HCT116 (cell line): ENCODE measurements around the gene GBGT1. TPM values are rescaled to one million over a fixed set of nuclear protein-coding genes. Genes with fewer than 3 reads are reported as not detected.

Source experiments
- ATAC-seq: fragments of 200-7000 bp; cut with Tn5 transposase; 2 replicates; pipeline ENCODE4 v1.9.1; 2020; ENCODE audit warnings: mild to moderate bottlenecking, moderate library complexity
- BruUV-seq: library from RNA; stranded (reverse); fragments of 400-500 nt; replicated peaks from 2 replicates; lab custom pipeline; 2021; lab: Mats Ljungman, UMichigan
- CTCF ChIA-PET: fragments of 300-600 bp; sonication (Branson Sonifier 250); formaldehyde crosslinking; loops from one replicate; lab custom pipeline; 2021; ENCODE audit warnings: antibody characterized with exemption; lab: Charles Lee
- POLR2A ChIA-PET: fragments of 300-600, 350-600 bp; sonication (Branson Sonifier 250); formaldehyde crosslinking; loops from one replicate; lab custom pipeline; 2021; ENCODE audit warnings: antibody characterized with exemption; lab: Charles Lee
- RAD21 ChIA-PET, 2 experiments: fragments of 300-600 bp; sonication (Branson Sonifier 250); formaldehyde crosslinking; loops; one replicate each; lab custom pipeline; 2023; ENCODE audit warnings: low total read pairs in 2 of 2; ENCODE audit not compliant: uncharacterized antibody in 2 of 2, unreplicated experiment in 2 of 2, low non-redundant PET in 1 of 2; lab: Charles Lee
- DNase-seq: peaks from one replicate; pipeline ENCODE4 v3.0.0-alpha.2; 2010; ENCODE audit warnings: low read depth, low spot score
- H2AFZ ChIP-seq: fragments of 200-600 bp; shearing (Covaris generic), sonication (generic); 2 replicates; pipeline ENCODE4 v1.6.1; 2017; ENCODE audit warnings: low read depth, mixed run types, mixed read lengths, antibody characterized with exemption, low read length; ENCODE audit not compliant: poor library complexity, severe bottlenecking
- H3K27ac ChIP-seq: 2 replicates; pipeline ENCODE4 v1.5.1; 2012; ENCODE audit warnings: low read depth, low read length
- H3K27me3 ChIP-seq: fragments of 200-600 bp; sonication (generic); 2 replicates; pipeline ENCODE4 v1.6.1; 2016; ENCODE audit warnings: mixed run types, low read length, mixed read lengths; ENCODE audit not compliant: insufficient read depth
- H3K36me3 ChIP-seq, 2 experiments: fragments of 200-500 bp in 1 of 2; fragments of 200-600 bp in 1 of 2; sonication (Bioruptor generic) in 1 of 2; sonication (generic) in 1 of 2; 2 replicates each; pipeline versions ENCODE4 v1.5.1 to v1.6.1; 2014 to 2016; ENCODE audit warnings: low read length in 2 of 2, inconsistent platforms in 1 of 2, mixed read lengths in 1 of 2, mixed run types in 1 of 2; ENCODE audit not compliant: insufficient read depth in 2 of 2, control insufficient read depth in 1 of 2
- H3K4me1 ChIP-seq, 2 experiments: fragments of 200-600 bp in 1 of 2; sonication (generic) in 1 of 2; 2 replicates each; pipeline versions ENCODE4 v1.5.1 to v1.6.1; 2012 to 2017; ENCODE audit warnings: low read length in 2 of 2, inconsistent platforms in 1 of 2, mild to moderate bottlenecking in 1 of 2, mixed read lengths in 1 of 2, mixed run types in 1 of 2, moderate library complexity in 1 of 2; ENCODE audit not compliant: insufficient read depth in 2 of 2, control insufficient read depth in 1 of 2
- H3K4me2 ChIP-seq: fragments of 200-600 bp; sonication (generic); 2 replicates; pipeline ENCODE4 v1.6.1; 2017; ENCODE audit warnings: mixed run types, low read length, mixed read lengths
- H3K4me3 ChIP-seq, 2 experiments: fragments of 200-600 bp in 1 of 2; sonication (generic) in 1 of 2; replicated peaks in 1 of 2; 2 replicates each; pipeline ENCODE4 v1.5.1; 2011 to 2016; ENCODE audit warnings: low read length in 2 of 2, control low read depth in 1 of 2, low read depth in 1 of 2, mild to moderate bottlenecking in 1 of 2, mixed read lengths in 1 of 2, mixed run types in 1 of 2
- H3K79me2 ChIP-seq: fragments of 200-600 bp; sonication (generic); 2 replicates; pipeline ENCODE4 v1.6.1; 2017; ENCODE audit warnings: mild to moderate bottlenecking, mixed run types, low read length, moderate library complexity, mixed read lengths; ENCODE audit not compliant: insufficient read depth
- H3K9ac ChIP-seq: fragments of 200-600 bp; sonication (generic); 2 replicates; pipeline ENCODE4 v1.6.1; 2016; ENCODE audit warnings: low read length, mixed read lengths
- H3K9me2 ChIP-seq: fragments of 200-600 bp; sonication (generic), shearing (Covaris generic); 2 replicates; pipeline ENCODE4 v1.6.1; 2017; ENCODE audit warnings: mixed run types, mild to moderate bottlenecking, moderate library complexity; ENCODE audit not compliant: insufficient read depth
- H3K9me3 ChIP-seq, 2 experiments: fragments of 200-500 bp in 1 of 2; fragments of 200-600 bp in 1 of 2; sonication (Bioruptor generic) in 1 of 2; sonication (generic) in 1 of 2; 2 replicates each; pipeline ENCODE4 v1.6.1; 2014 to 2017; ENCODE audit warnings: low read length in 2 of 2, mixed read lengths in 2 of 2, inconsistent platforms in 1 of 2, low read depth in 1 of 2, mild to moderate bottlenecking in 1 of 2, mixed run types in 1 of 2, moderate library complexity in 1 of 2; ENCODE audit not compliant: control insufficient read depth in 1 of 2, insufficient read depth in 1 of 2
- H4K20me1 ChIP-seq: fragments of 200-600 bp; sonication (generic), shearing (Covaris generic); 2 replicates; pipeline ENCODE4 v1.6.1; 2017; ENCODE audit warnings: mixed run types, mild to moderate bottlenecking, moderate library complexity; ENCODE audit not compliant: insufficient read depth
- CEBPB ChIP-seq: IDR thresholded peaks from 2 replicates; pipeline ENCODE4 v1.6.1; 2012; ENCODE audit warnings: low read depth
- CTCF ChIP-seq, 3 experiments: fragments of 200-600 bp in 1 of 3; sonication (generic) in 1 of 3; IDR thresholded peaks in 2 of 3; conservative IDR thresholded peaks in 1 of 3; 2 replicates each; pipeline ENCODE4 v1.5.1; 2012 to 2017; ENCODE audit warnings: low read depth in 2 of 3, low read length in 2 of 3, antibody characterized with exemption in 1 of 3, borderline replicate concordance in 1 of 3, control low read depth in 1 of 3, mild to moderate bottlenecking in 1 of 3, mixed read lengths in 1 of 3, mixed run types in 1 of 3, moderate library complexity in 1 of 3; ENCODE audit not compliant: insufficient read depth in 1 of 3
- EZH2 ChIP-seq: fragments of 200-600 bp; sonication (generic); IDR thresholded peaks from 2 replicates; pipeline ENCODE4 v1.6.1; 2017; ENCODE audit warnings: antibody characterized with exemption, mixed run types
- FOSL1 ChIP-seq: IDR thresholded peaks from 2 replicates; pipeline ENCODE4 v1.6.1; 2012; ENCODE audit warnings: low read depth
- MAX ChIP-seq: IDR thresholded peaks from 2 replicates; pipeline ENCODE4 v1.6.1; 2012
- RAD21 ChIP-seq: IDR thresholded peaks from 2 replicates; pipeline ENCODE4 v1.6.1; 2012; ENCODE audit warnings: low read depth, mild to moderate bottlenecking
- SIN3A ChIP-seq: IDR thresholded peaks from 2 replicates; pipeline ENCODE4 v1.6.1; 2012; ENCODE audit warnings: low read depth
- SP1 ChIP-seq: IDR thresholded peaks from 2 replicates; pipeline ENCODE4 v1.6.1; 2012; ENCODE audit warnings: low read depth
- SRF ChIP-seq: IDR thresholded peaks from 2 replicates; pipeline ENCODE4 v1.6.1; 2012; ENCODE audit warnings: low read depth
- TCF7L2 ChIP-seq: IDR thresholded peaks from 2 replicates; pipeline ENCODE4 v1.7.0; 2011; ENCODE audit warnings: borderline replicate concordance, inconsistent platforms; ENCODE audit not compliant: insufficient read depth, insufficient read length; ENCODE audit errors: extremely low read depth
- YY1 ChIP-seq: IDR thresholded peaks from 2 replicates; pipeline ENCODE4 v1.6.1; 2011; ENCODE audit warnings: low read length, low read depth, moderate library complexity, mild to moderate bottlenecking; ENCODE audit not compliant: insufficient replicate concordance; ENCODE audit errors: extremely low read depth
- ZBTB33 ChIP-seq: IDR thresholded peaks from 2 replicates; pipeline ENCODE4 v1.6.1; 2011; ENCODE audit warnings: mild to moderate bottlenecking, low read length, moderate library complexity; ENCODE audit not compliant: insufficient replicate concordance; ENCODE audit errors: extremely low read depth
- ZNF274 ChIP-seq: fragments of 200-500 bp; sonication (Bioruptor generic); IDR thresholded peaks from 2 replicates; pipeline ENCODE4 v1.6.1; 2014; ENCODE audit warnings: mild to moderate bottlenecking, low read depth, low read length, inconsistent platforms
- intact Hi-C: fragments of 100-400 bp; cut with micrococcal nuclease; formaldehyde crosslinking; loops from 2 replicates; pipeline ENCODE4 v1.10.0; 2022
- total RNA-seq: library from RNA; stranded (reverse); gene quantifications from one replicate; pipeline ENCODE4 v1.2.1, GENCODE V29; 2021; ENCODE audit not compliant: unreplicated experiment

GBGT1 gene
- total RNA-seq, 1 experiment from 2014 or later, result 0.34 TPM

- Histone ChIP-seq H3K27me3 (no peaks in the 10 kb centered on the region), H3K4me2 (no peak overlapping the region), H3K9ac (no peak overlapping the region), H3K36me3 (no peaks in the 10 kb centered on the region), H4K20me1 (peaks cover 5% of the 10 kb centered on the region; the same call in 1 of the 2 replicates), H3K79me2 (peaks cover 54% of the 10 kb centered on the region)
- intact Hi-C loops, result no loop called here
- CTCF ChIA-PET, result no interaction called here
- TF ChIP-seq SP1 (no peak), EZH2 (no peak), YY1 (no peak), MAX (no peak), RAD21 (no peak), CEBPB (no peak), SIN3A (no peak), SRF (no peak)
- TF ChIP-seq, all 23 proteins: peak for 0
- Histone ChIP-seq H3K4me1 (peaks cover 25 to 56% of the 10 kb centered on the region in 2 experiments), H3K27ac (no peak overlapping the region), H3K4me3 (no peak overlapping the region), H2AFZ (no peak overlapping the region), H3K9me3 (no peaks in the 10 kb centered on the region), H3K9me2 (no peaks in the 10 kb centered on the region)
- ChIA-PET RAD21 (no interaction called here), POLR2A (interaction anchor here (0.7 kb wide), 1 partner anchor 167 kb away, joined by 4 read pairs; no protein-coding TSS in a partner anchor)
- DNase-seq (no peak), ATAC-seq (no peak)
- no TSS peak for BruUV-seq
Measured at GRCh38 chr9:133140174-133140505, 23.6 kb downstream of the GBGT1 start.

- peaks cover 28 to 56% of the 10 kb centered on the region in 2 experiments for H3K4me1 ChIP-seq
- H4K20me1 ChIP-seq, result peaks cover 6% of the 10 kb centered on the region; the same call in 1 of the 2 replicates
- no peak for TF ChIP-seq ZBTB33
- no peak for TF ChIP-seq CTCF (IDR thresholded peaks at IDR 0.05 in 2 of 3, conservative IDR thresholded peaks at IDR 0.05 in 1 of 3; ENCODE audit: borderline replicate concordance in 1 of 3, insufficient read depth in 1 of 3, low read depth in 2 of 3, low read length in 2 of 3)
- TF ChIP-seq RAD21, result no peak
- TF ChIP-seq YY1, result no peak
- no peak for TF ChIP-seq TCF7L2
- TF ChIP-seq ZNF274, result no peak
- no peak for TF ChIP-seq CEBPB
- TF ChIP-seq FOSL1, result no peak
- no peak for TF ChIP-seq SIN3A
Measured at GRCh38 chr9:133139246-133140173, 24.2 kb downstream of the GBGT1 start.

More at GRCh38 chr9:133139246-133140173, 24.2 kb downstream of the GBGT1 start:
- no peaks in the 10 kb centered on the region for H3K9me3 ChIP-seq
- BruUV-seq, result no TSS peak
- H3K27ac ChIP-seq, result no peak overlapping the region
- peaks cover 54% of the 10 kb centered on the region for H3K79me2 ChIP-seq
- CTCF ChIA-PET, result no interaction called here
- H3K9ac ChIP-seq, result no peak overlapping the region
- POLR2A ChIA-PET, result interaction anchor here (0.7 kb wide), 1 partner anchor 167 kb away, joined by 4 read pairs; no protein-coding TSS in a partner anchor
- no peaks in the 10 kb centered on the region for H3K27me3 ChIP-seq
- H2AFZ ChIP-seq, result no peak overlapping the region
- DNase-seq (no peak), ATAC-seq (no peak)
- H3K4me2 ChIP-seq, result no peak overlapping the region
- RAD21 ChIA-PET, result no interaction called here
- H3K4me3 ChIP-seq, result no peak overlapping the region
- intact Hi-C loops, result no loop called here
- H3K9me2 ChIP-seq, result no peaks in the 10 kb centered on the region
- H3K36me3 ChIP-seq, result no peaks in the 10 kb centered on the region
